ENCODE results near the gene WDR64. TPM values are rescaled to one million over a fixed set of nuclear protein-coding genes. Genes with fewer than 3 reads are reported as not detected.

WDR64 gene
- total and polyA plus RNA-seq, 2 of the 13 experiments (the other 11 are each of a cell fraction or from before 2014, with no cell fraction given) = not detected

DNA sequence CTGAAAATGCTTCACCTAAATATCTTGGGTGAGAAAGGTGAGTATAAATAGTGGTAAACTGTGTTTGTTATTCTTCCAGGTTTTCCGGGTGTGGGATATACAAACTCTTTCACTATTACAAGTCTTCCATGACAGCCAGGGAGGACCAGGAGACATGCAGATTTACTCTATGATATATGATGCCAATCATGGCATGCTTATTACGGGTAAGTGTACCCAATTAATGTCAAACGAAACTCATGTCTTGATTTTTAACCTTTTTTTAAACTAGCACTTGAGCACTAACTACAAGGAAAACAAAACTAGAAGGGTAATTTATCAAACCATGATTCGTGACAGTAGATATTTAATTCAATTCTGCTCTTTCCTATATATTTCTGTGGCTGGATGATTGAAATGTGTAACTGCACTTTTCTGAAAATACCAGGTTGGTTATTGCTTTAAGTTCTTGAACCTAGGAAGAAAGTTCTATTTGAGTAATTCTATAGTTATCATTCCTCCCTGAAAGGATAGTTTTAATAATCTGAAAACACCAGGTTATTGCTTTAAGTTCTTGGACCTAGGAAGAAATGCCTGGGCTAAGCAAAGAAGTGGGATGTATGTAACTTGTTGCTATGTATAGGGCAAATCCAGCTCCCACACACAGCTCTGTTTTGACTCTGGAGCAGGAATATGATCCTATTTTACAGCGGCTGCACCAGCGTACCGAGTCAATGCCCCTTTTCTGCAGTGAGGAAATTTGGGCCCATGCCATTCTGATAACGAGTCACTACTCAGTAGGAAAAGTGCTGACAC, 86.4 kb downstream of the WDR64 start:
- intact Hi-C loops (cut with micrococcal nuclease; ENCODE audit: unreplicated experiment) = no loop called here
- ATAC-seq (no peak), FAIRE-seq (no peak), DNase-seq (ENCODE audit: low spot score) (no peak)
- ChIA-PET CTCF (ENCODE audit: low intra/inter-chr PET ratio, low total read pairs) (no interaction called here), POLR2A (no interaction called here)
- Histone ChIP-seq H3K4me1 (ENCODE audit: insufficient read depth, low read length) (no peaks in the 10 kb centered on the region), H4K20me1 (ENCODE audit: insufficient read depth, low read length) (no peaks in the 10 kb centered on the region), H2AFZ (ENCODE audit: low read length) (no peak overlapping the region), H3K27ac (ENCODE audit: extremely low read length, insufficient read depth, low read length) (no peak overlapping the region), H3K79me2 (ENCODE audit: insufficient read depth, low read length) (no peaks in the 10 kb centered on the region), H3K27me3 (ENCODE audit: control insufficient read depth in 1 of 2, insufficient read depth in 2 of 2, low read length in 2 of 2) (no peaks in the 10 kb centered on the region), H3K4me3 (replicated peaks in 1 of 3; ENCODE audit: insufficient read depth in 1 of 3, low read depth in 2 of 3, low read length in 3 of 3) (no peak overlapping the region), H3K9me3 (ENCODE audit: low read length) (no peaks in the 10 kb centered on the region), H3K4me2 (ENCODE audit: low read depth, low read length) (no peak overlapping the region), H3K9ac (ENCODE audit: insufficient read depth, low read depth, low read length) (no peak overlapping the region), H3K36me3 (replicated peaks in 1 of 2; ENCODE audit: control insufficient read depth in 1 of 2, insufficient read depth in 2 of 2, low read length in 2 of 2) (no peaks in the 10 kb centered on the region)
- BruUV-seq (replicated peaks) = no TSS peak
- in situ Hi-C loops (cut with HindIII; ENCODE audit: extremely low pct_ligation_motif_present, low pct_unique_long_range_greater_than_20kb) = loop anchor here (10.0 kb wide), 1 partner anchor 56 kb away; no protein-coding TSS in a partner anchor
- 2% methylated on average over 8 of the region's 8 CpGs for WGBS (ENCODE audit: low lambda C conversion rate)
- no peak for TF ChIP-seq NCOA5 (CRISPR knock-in tag; IDR thresholded peaks at IDR 0.05)
- TF ChIP-seq RBM22 (optimal IDR thresholded peaks at IDR 0.05; ENCODE audit: low read length) = no peak
- TF ChIP-seq HOMEZ (CRISPR knock-in tag; IDR thresholded peaks at IDR 0.05; ENCODE audit: low read depth) = no peak
- no peak for TF ChIP-seq FOXO4 (CRISPR knock-in tag; conservative IDR thresholded peaks at IDR 0.05)
- no peak for TF ChIP-seq RARG (CRISPR knock-in tag; IDR thresholded peaks at IDR 0.05; ENCODE audit: low read depth)
- no peak for TF ChIP-seq ZKSCAN1 (IDR thresholded peaks at IDR 0.05; ENCODE audit: low read length)
